Bronchial epithelial cell (primary cell): ENCODE results near the gene MYH7. TPM values are rescaled to one million over a fixed set of nuclear protein-coding genes. Genes with fewer than 3 reads are reported as not detected.

Experiments used
- DNase-seq: peaks from one replicate; pipeline ENCODE4 v3.0.0-alpha.2; 2010; ENCODE audit warnings: low read depth
- FAIRE-seq: peaks from 2 replicates; lab custom pipeline; 2011; peaks lifted over from hg19 to GRCh38; lab: Jason Lieb, UNC
- H3K27me3 ChIP-seq: 2 replicates; pipeline ENCODE4 v1.5.1; 2011; ENCODE audit warnings: low read length; ENCODE audit not compliant: control insufficient read depth, insufficient read depth
- H3K36me3 ChIP-seq: 2 replicates; pipeline ENCODE4 v1.5.1; 2011; ENCODE audit warnings: low read length; ENCODE audit not compliant: control insufficient read depth, insufficient read depth
- H3K4me3 ChIP-seq: 2 replicates; pipeline ENCODE4 v1.5.1; 2011; ENCODE audit warnings: mild to moderate bottlenecking, low read depth, low read length, control low read depth
- total RNA-seq: library from RNA; depleted of rRNA; stranded (reverse); fragments of >200 nt; gene quantifications from 2 replicates; pipeline ENCODE4 v1.2.1, GENCODE V29; 2014
- TF ChIP-seq, protein P1 (sequence below): IDR thresholded peaks from 2 replicates; pipeline ENCODE4 v1.5.1; 2011; ENCODE audit warnings: mild to moderate bottlenecking, moderate library complexity, low read length, control low read depth, inconsistent platforms; ENCODE audit not compliant: insufficient read depth, severe bottlenecking

MYH7 gene
- total RNA-seq = not detected in 2 replicates

DNA sequence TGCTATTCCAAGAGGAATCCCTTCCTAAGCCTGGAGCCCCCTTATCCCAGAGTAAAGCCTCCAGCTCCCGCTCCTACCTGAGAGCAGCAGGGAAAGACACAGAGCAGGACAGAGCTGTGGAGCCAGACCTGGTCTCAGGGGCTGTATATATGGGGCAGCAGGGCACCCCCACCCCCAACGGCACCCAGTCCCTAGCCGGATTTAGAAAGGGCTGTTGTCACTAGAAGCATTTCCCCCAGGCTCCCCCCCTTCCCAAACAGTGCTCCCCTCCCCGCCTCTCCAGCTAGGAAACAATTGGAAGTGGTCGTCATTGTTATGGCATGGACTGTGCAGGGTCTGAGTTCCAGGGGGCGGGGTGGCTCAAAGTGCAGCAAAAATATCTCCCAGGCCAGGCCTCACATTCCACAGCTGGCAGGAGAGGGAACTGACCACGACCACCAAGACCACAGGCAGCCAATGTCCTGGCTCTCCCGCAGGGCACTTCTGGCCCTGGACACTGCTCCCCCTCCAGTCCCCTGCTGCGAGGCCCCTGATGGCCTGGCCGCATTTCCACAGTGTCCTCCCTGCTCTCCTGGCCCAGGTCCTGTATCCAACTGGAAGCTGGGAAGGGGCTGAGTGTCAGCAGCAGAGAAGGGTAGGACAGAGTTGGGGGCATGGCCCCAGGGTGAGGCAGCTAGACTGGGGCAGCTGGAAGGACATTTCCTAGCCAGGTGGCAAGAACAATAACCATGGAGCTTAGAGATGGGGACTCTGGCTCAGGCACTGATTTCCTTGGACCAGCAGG lies at the start of gene MYH7:
Gene MYH7, minus strand, starts transcription at position 118 of the 784 bp plus-strand sequence. CDS start 1,928 bp downstream, outside the sequence.
- Histone ChIP-seq H3K4me3 (no peak within 1 kb of the TSS), H3K36me3 (no peaks in the 10 kb centered on the region), H3K27me3 (peaks cover 2% of the 10 kb centered on the region)
- TF ChIP-seq, protein P1, sequence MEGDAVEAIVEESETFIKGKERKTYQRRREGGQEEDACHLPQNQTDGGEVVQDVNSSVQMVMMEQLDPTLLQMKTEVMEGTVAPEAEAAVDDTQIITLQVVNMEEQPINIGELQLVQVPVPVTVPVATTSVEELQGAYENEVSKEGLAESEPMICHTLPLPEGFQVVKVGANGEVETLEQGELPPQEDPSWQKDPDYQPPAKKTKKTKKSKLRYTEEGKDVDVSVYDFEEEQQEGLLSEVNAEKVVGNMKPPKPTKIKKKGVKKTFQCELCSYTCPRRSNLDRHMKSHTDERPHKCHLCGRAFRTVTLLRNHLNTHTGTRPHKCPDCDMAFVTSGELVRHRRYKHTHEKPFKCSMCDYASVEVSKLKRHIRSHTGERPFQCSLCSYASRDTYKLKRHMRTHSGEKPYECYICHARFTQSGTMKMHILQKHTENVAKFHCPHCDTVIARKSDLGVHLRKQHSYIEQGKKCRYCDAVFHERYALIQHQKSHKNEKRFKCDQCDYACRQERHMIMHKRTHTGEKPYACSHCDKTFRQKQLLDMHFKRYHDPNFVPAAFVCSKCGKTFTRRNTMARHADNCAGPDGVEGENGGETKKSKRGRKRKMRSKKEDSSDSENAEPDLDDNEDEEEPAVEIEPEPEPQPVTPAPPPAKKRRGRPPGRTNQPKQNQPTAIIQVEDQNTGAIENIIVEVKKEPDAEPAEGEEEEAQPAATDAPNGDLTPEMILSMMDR = no peak
- DNase-seq = no peak
- FAIRE-seq = no peak

DNA sequence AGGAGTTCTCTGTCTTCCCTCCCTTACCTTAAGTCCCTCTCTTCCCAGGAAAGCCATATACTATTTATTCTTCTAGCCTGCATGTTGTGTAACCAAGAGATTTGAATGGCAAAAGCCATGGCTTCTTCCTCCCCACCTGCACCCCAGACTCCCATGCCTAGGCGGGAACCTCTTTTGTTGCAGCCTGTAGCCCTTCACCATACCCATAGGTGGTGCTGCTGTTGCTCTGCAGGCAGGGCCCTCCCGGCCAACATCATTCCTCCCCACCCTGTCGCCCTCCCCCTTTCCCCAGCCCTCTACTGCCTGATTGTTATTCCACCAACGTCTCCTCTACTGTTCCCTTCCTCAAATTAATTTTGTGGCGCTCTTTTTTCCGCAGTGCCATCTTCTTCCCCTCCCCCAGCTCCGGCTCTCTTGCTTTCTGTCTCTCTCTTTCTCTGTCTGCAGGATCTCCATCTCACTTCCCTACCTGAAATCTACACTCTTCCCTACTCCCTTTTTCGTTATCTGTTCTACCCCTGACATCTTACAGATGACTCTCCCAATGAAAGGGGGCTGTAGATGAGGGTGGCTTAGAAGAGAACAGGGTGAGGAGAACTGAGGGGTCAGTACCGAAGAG lies 47.9 kb upstream of the MYH7 start:
- no peaks in the 10 kb centered on the region for H3K27me3 ChIP-seq
- TF ChIP-seq, protein P1 = peak; percentile 46
- no peak for FAIRE-seq
- H3K36me3 ChIP-seq = peaks cover 7% of the 10 kb centered on the region
- DNase-seq = no peak
- no peak overlapping the region for H3K4me3 ChIP-seq

DNA sequence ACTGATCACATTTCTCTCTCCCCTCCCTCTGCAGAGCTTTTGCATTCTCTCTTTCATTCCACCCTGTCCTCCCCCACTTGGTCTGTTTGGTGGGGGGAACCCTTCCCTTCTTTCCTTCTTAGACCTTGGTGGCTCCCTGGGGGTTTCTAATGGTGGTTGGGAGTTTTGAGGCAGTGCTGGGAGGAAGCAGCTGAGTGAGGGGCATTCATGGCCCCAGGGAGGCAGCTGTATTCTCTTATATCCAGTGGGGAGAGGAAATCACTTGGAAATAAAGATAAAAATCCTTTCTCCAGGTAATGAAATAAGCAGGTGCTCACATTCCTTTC lies 47.3 kb upstream of the MYH7 start:
- Histone ChIP-seq H3K27me3 (no peaks in the 10 kb centered on the region), H3K36me3 (peaks cover 7% of the 10 kb centered on the region), H3K4me3 (no peak overlapping the region)
- no peak for DNase-seq
- TF ChIP-seq, protein P1 = no peak
- FAIRE-seq = no peak

DNA sequence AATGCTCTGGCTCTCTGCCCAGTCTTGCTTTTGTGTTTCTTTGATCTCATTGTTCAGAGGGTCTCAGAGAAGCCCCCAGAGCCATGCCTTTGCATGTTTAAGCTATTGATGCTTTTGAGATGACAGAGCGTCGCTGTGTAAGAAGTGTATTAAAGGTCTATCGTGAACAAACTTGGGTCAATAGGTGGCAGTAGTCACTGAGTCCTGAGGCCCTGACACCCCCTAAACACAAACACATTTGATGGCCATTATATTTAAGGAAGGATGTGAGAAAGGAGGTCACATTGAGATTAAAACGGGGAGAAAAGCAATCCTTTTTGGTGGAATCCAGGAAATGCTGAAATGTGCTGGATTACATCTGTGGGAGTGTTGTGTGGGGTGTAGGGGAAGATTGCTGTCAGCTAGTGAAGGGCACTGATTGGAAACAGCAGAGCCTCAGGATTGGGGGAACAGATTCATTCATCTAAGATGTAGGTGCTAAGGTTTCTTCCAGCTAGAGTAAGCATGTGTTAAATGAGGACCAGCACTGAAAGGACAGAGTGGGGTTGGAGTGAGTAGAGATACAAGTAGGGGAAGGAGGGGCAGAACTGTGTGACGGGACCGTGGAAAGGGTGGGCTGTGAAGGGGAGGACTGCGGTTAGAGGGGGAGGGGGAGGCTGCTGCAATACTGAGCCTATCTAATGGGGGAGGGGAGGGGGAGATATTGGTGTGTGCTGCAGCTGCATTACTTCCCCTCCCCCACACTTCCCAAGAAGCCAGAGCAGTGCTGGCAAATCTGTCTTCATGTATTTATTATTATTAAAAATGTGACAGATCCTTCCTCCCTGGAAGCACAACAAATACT lies 46.7 kb upstream of the MYH7 start:
- TF ChIP-seq, protein P1 = no peak
- DNase-seq = no peak
- H3K4me3 ChIP-seq = no peak overlapping the region
- H3K36me3 ChIP-seq = peaks cover 9% of the 10 kb centered on the region
- FAIRE-seq = no peak
- H3K27me3 ChIP-seq = no peaks in the 10 kb centered on the region

DNA sequence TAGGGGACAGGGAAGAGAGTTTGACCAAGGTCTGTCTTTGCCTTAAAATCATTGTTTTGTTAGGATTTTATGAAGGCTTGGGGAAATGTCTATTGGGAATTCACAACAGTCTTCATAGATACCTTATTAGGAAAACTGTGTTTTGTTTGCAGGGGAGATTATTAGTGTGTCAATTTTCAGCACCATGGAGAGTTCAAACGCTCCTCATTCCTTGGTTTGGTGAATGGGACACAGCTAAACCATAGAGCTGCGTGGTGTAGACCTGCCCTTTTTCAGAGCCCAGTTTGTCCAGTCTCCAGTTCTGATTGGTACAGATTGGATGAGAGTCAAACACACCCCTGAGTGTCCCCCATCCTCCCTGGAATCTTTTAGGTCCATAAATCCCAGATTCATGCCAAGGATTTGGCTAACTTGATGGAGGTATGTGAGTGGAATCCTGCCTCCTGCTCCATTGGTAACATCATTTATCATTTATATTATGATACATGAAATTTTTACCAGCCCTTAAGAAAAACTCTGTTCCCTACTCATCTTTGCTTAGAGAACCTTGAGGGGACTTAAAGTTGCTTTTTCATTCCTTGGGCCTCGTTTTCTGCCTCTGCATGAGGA lies 46.0 kb upstream of the MYH7 start:
- peaks cover 10% of the 10 kb centered on the region for H3K36me3 ChIP-seq
- FAIRE-seq = no peak
- TF ChIP-seq, protein P1 = no peak

More for the DNA sequence above, 46.0 kb upstream of the MYH7 start:
- DNase-seq = peak; percentile 7
- Histone ChIP-seq H3K27me3 (no peaks in the 10 kb centered on the region), H3K4me3 (no peak overlapping the region)
